ENCODE results near the gene AHRR. TPM values are rescaled to one million over a fixed set of nuclear protein-coding genes. Genes with fewer than 3 reads are reported as not detected.

AHRR gene
- total RNA-seq, 1 donor from 2014 or later, result 2.0 TPM

DNA sequence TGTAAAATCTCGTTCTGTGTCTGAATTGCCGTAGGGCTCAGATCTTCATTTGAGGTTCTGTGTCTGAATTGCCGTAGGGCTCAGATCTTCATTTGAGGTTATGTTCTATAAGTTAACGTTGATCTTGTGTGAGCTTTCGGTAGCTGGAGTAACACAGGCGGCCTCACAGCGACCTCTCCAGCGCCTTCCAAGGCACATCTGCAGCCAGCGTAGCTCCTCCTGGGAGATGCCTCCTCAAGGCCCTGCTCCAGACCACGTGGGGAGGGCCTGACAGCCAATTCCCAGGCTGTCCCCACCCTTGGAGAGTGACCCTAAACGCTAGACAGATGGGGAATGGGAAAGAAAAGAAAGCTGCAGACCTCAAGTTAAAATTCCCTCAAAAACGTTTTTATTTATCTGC lies 8.7 kb upstream of the AHRR start:
- Mint-ChIP-seq H3K27me3 (ENCODE audit: unreplicated experiment) (no peaks in the 10 kb centered on the region), H3K4me1 (ENCODE audit: low read depth, unreplicated experiment) (peaks cover 3% of the 10 kb centered on the region), H3K9me3 (ENCODE audit: unreplicated experiment) (peaks cover 2% of the 10 kb centered on the region), H3K27ac (ENCODE audit: unreplicated experiment) (no peak overlapping the region), H3K4me3 (ENCODE audit: unreplicated experiment) (no peak overlapping the region), H3K36me3 (ENCODE audit: unreplicated experiment) (no peaks in the 10 kb centered on the region)
- TF ChIP-seq, protein P1, sequence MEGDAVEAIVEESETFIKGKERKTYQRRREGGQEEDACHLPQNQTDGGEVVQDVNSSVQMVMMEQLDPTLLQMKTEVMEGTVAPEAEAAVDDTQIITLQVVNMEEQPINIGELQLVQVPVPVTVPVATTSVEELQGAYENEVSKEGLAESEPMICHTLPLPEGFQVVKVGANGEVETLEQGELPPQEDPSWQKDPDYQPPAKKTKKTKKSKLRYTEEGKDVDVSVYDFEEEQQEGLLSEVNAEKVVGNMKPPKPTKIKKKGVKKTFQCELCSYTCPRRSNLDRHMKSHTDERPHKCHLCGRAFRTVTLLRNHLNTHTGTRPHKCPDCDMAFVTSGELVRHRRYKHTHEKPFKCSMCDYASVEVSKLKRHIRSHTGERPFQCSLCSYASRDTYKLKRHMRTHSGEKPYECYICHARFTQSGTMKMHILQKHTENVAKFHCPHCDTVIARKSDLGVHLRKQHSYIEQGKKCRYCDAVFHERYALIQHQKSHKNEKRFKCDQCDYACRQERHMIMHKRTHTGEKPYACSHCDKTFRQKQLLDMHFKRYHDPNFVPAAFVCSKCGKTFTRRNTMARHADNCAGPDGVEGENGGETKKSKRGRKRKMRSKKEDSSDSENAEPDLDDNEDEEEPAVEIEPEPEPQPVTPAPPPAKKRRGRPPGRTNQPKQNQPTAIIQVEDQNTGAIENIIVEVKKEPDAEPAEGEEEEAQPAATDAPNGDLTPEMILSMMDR (IDR thresholded peaks at IDR 0.05; ENCODE audit: partially characterized antibody, unreplicated experiment), result no peak
- no peak for DNase-seq

DNA sequence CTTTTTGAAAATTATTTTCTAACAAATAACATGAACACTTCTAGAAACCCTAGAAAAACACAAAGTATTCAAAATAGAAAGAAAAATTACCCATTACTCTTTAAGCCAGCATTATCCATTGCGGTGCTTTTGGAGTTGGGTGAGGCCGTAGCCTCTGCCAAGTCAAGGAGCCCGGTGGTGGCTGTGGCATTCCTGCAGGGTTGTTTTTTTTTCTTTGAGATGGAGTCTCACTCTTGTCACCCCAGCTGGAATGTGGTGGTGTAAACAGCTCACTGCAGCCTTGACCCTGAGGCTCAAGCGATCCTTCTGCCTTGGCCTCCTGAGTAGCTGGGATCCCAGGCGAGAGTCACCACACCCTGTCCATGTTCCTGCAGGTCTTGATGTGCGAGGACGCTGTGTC lies 8.2 kb upstream of the AHRR start:
- TF ChIP-seq, protein P1 (IDR thresholded peaks at IDR 0.05; ENCODE audit: partially characterized antibody, unreplicated experiment), result no peak
- H3K4me3 Mint-ChIP-seq (ENCODE audit: unreplicated experiment), result no peak overlapping the region
- DNase-seq, result no peak
- no peaks in the 10 kb centered on the region for H3K27me3 Mint-ChIP-seq (ENCODE audit: unreplicated experiment)
- H3K36me3 Mint-ChIP-seq (ENCODE audit: unreplicated experiment), result no peaks in the 10 kb centered on the region
- H3K4me1 Mint-ChIP-seq (ENCODE audit: low read depth, unreplicated experiment), result peaks cover 3% of the 10 kb centered on the region
- no peak overlapping the region for H3K27ac Mint-ChIP-seq (ENCODE audit: unreplicated experiment)
- H3K9me3 Mint-ChIP-seq (ENCODE audit: unreplicated experiment), result peaks cover 2% of the 10 kb centered on the region

DNA sequence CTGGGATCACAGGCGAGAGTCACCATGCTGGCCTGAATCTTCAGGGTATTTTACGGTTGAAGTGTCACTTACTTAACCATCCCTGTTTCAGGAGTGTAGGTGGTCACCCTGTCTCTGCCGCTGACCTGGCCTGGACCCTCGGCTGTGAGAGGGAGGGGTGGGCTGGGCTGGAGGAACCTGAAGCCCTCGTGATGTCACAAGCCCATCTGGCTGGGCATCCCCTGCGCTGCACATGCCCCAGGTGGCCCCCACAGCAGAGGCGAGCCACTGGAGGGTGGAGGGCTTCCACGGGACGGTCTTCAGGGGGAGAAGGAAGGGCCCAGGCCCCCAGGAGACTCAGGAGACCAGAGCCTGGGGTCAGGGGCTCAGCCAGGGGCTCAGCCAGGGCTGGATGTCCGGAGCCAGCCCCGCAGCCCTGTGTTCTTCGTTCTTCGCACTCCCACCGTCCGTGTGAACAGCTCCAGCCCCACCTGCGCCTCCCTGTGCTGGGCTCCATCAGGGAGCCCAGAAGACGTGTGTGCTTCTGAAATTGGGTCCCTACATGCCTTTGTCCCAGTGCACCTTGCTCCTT lies 7.6 kb upstream of the AHRR start:
- no peaks in the 10 kb centered on the region for H3K27me3 Mint-ChIP-seq (ENCODE audit: unreplicated experiment)
- TF ChIP-seq, protein P1 (IDR thresholded peaks at IDR 0.05; ENCODE audit: partially characterized antibody, unreplicated experiment), result no peak
- DNase-seq, result no peak
- peaks cover 3% of the 10 kb centered on the region for H3K4me1 Mint-ChIP-seq (ENCODE audit: low read depth, unreplicated experiment)
- no peaks in the 10 kb centered on the region for H3K36me3 Mint-ChIP-seq (ENCODE audit: unreplicated experiment)
- H3K27ac Mint-ChIP-seq (ENCODE audit: unreplicated experiment), result no peak overlapping the region
- no peak overlapping the region for H3K4me3 Mint-ChIP-seq (ENCODE audit: unreplicated experiment)
- no peaks in the 10 kb centered on the region for H3K9me3 Mint-ChIP-seq (ENCODE audit: unreplicated experiment)

DNA sequence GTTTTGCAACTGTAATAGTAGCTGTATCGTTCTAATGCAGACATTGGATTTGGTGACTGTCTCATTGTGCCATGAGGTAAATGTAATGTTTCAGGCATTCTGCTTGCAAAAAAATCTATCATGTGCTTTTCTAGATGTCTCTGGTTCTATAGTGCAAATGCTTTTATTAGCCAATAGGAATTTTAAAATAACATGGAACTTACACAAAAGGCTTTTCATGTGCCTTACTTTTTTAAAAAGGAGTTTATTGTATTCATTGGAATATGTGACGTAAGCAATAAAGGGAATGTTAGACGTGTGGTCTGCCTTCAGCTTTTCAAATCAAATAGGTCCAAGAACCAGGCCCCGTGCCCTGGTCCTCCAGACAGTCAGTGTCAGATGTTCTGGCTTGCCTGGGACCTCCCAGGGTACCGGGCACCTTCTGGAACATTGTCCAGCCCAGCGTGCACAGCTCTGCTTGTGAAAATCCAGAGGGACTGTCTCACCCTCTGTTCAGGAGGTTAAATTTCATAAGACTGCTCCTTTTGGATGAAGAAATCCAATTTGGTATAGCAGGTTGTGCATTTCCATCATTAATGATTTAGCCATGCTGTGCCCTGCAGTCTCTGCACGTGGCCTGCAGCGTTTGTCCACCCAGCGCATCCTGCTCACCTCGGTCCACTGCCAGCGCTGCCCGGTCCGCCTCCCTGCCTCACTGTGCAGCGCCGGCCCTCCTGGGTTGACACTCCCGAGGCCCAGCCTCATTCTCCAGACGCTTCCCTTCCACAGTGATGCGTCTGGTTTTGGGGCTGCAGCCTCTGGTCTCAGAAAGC lies 6.6 kb upstream of the AHRR start:
- H3K4me3 Mint-ChIP-seq (ENCODE audit: unreplicated experiment), result no peak overlapping the region
- no peak overlapping the region for H3K27ac Mint-ChIP-seq (ENCODE audit: unreplicated experiment)
- TF ChIP-seq, protein P1 (IDR thresholded peaks at IDR 0.05; ENCODE audit: partially characterized antibody, unreplicated experiment), result no peak
- H3K4me1 Mint-ChIP-seq (ENCODE audit: low read depth, unreplicated experiment), result peaks cover 3% of the 10 kb centered on the region
- H3K27me3 Mint-ChIP-seq (ENCODE audit: unreplicated experiment), result peaks cover 7% of the 10 kb centered on the region
- no peaks in the 10 kb centered on the region for H3K9me3 Mint-ChIP-seq (ENCODE audit: unreplicated experiment)
- H3K36me3 Mint-ChIP-seq (ENCODE audit: unreplicated experiment), result no peaks in the 10 kb centered on the region
- no peak for DNase-seq

Measured in glutamatergic neuron (in vitro differentiated cells).